ENCODE measurements around the gene KRTAP19-4. TPM values are rescaled to one million over a fixed set of nuclear protein-coding genes. Genes with fewer than 3 reads are reported as not detected.
"Not testable (repeated sequence)": the region's sequence is repeated elsewhere in the genome, so short reads cannot be mapped to it uniquely, and the experiment has no call there.

The KRTAP19-4 gene
- not detected for total RNA-seq
- long read RNA-seq = 0 reads

- DNase-seq (ENCODE audit: low spot score) = no peak
Observed at GRCh38 chr21:30497065-30497464, at the start of gene KRTAP19-4. TSS of gene KRTAP19-4 (minus strand) at chr21:30497165. CDS start at chr21:30497110, 55 bp downstream.

GRCh38 chr21:30541764-30542163, 44.8 kb upstream of the KRTAP19-4 start, which contains the start of gene KRTAP19-6:
TSS of gene KRTAP19-6 (minus strand) at chr21:30541864. CDS start at chr21:30541833, 31 bp downstream.
- DNase-seq (ENCODE audit: low spot score) = no peak

- no peak for DNase-seq (ENCODE audit: low spot score)
Observed at GRCh38 chr21:30518876-30519275, 21.9 kb upstream of the KRTAP19-4 start.

GRCh38 chr21:30515681-30516080, 18.7 kb upstream of the KRTAP19-4 start:
- DNase-seq (ENCODE audit: low spot score) = no peak

- not testable (repeated sequence) for DNase-seq (ENCODE audit: low spot score)
Observed at GRCh38 chr21:30505621-30506205, 8.7 kb upstream of the KRTAP19-4 start.

- no peak for DNase-seq (ENCODE audit: low spot score)
Observed at GRCh38 chr21:30502041-30502440, 5.1 kb upstream of the KRTAP19-4 start, which contains the start of gene KRTAP19-5. TSS of gene KRTAP19-5 (minus strand) at chr21:30502141. CDS start at chr21:30502090, 51 bp downstream.

GRCh38 chr21:30491963-30492428, 5.0 kb downstream of the KRTAP19-4 start, which contains the start of gene KRTAP19-3:
TSS of gene KRTAP19-3 (minus strand) at chr21:30492013. CDS start at chr21:30491957, 56 bp downstream.
- DNase-seq (ENCODE audit: low spot score) = no peak

- no peak for DNase-seq (ENCODE audit: low spot score)
Observed at GRCh38 chr21:30487336-30487735, 9.6 kb downstream of the KRTAP19-4 start, which contains the start of gene KRTAP19-2. TSS of gene KRTAP19-2 (minus strand) at chr21:30487436. CDS start at chr21:30487348, 88 bp downstream.

GRCh38 chr21:30486180-30486579, 10.8 kb downstream of the KRTAP19-4 start:
- no peak for DNase-seq (ENCODE audit: low spot score)

- DNase-seq (ENCODE audit: low spot score) = no peak
Observed at GRCh38 chr21:30482130-30482529, 14.8 kb downstream of the KRTAP19-4 start.

- DNase-seq (ENCODE audit: low spot score) = no peak
Observed at GRCh38 chr21:30480145-30480544, 16.8 kb downstream of the KRTAP19-4 start, which contains the start of gene KRTAP19-1. TSS of gene KRTAP19-1 (minus strand) at chr21:30480367. CDS start at chr21:30480317, 50 bp downstream.

GRCh38 chr21:30479259-30479658, 17.7 kb downstream of the KRTAP19-4 start:
- no peak for DNase-seq (ENCODE audit: low spot score)

- DNase-seq (ENCODE audit: low spot score) = no peak
Observed at GRCh38 chr21:30478004-30478403, 19.0 kb downstream of the KRTAP19-4 start.

- no peak for DNase-seq (ENCODE audit: low spot score)
Observed at GRCh38 chr21:30468900-30469714, 27.9 kb downstream of the KRTAP19-4 start.

- no peak for DNase-seq (ENCODE audit: low spot score)
Observed at GRCh38 chr21:30463713-30464112, 33.3 kb downstream of the KRTAP19-4 start.

- DNase-seq (ENCODE audit: low spot score) = no peak
Observed at GRCh38 chr21:30448514-30448913, 48.5 kb downstream of the KRTAP19-4 start.

GRCh38 chr21:30447056-30447455, 49.9 kb downstream of the KRTAP19-4 start:
- no peak for DNase-seq (ENCODE audit: low spot score)

Other genes starting within 250 kb of the KRTAP19-4 start
- not detected for gene KRTAP24-1, start 214.2 kb downstream of the KRTAP19-4 start, total RNA-seq
- gene KRTAP25-1, start 207.7 kb downstream of the KRTAP19-4 start, total RNA-seq = not detected
- gene KRTAP26-1, start 176.8 kb downstream of the KRTAP19-4 start, total RNA-seq = not detected
- not detected for gene KRTAP27-1, start 159.5 kb downstream of the KRTAP19-4 start, total RNA-seq
- gene KRTAP23-1, start 148.6 kb downstream of the KRTAP19-4 start, total RNA-seq = not detected
- not detected for gene KRTAP13-2, start 124.9 kb downstream of the KRTAP19-4 start, total RNA-seq
- not detected for gene KRTAP13-1, start 101.1 kb downstream of the KRTAP19-4 start, total RNA-seq
- not detected for gene KRTAP13-3, start 71.2 kb downstream of the KRTAP19-4 start, total RNA-seq
- gene KRTAP13-4, start 66.9 kb downstream of the KRTAP19-4 start, total RNA-seq = not detected
- gene KRTAP15-1, start 56.9 kb downstream of the KRTAP19-4 start, total RNA-seq = not detected
- gene KRTAP19-1, start 16.8 kb downstream of the KRTAP19-4 start, total RNA-seq = not detected
- gene KRTAP19-2, start 9.7 kb downstream of the KRTAP19-4 start, total RNA-seq = not detected
- gene KRTAP19-3, start 5.2 kb downstream of the KRTAP19-4 start, total RNA-seq = not detected
- gene KRTAP19-5, start 5.0 kb upstream of the KRTAP19-4 start, total RNA-seq = not detected
- not detected for gene KRTAP19-6, start 44.7 kb upstream of the KRTAP19-4 start, total RNA-seq
- gene KRTAP19-7, start 64.1 kb upstream of the KRTAP19-4 start, total RNA-seq = not detected
- not detected for gene KRTAP22-2, start 93.2 kb upstream of the KRTAP19-4 start, total RNA-seq
- not detected for gene KRTAP6-3, start 95.3 kb upstream of the KRTAP19-4 start, total RNA-seq
- gene KRTAP6-2, start 101.7 kb upstream of the KRTAP19-4 start, total RNA-seq = not detected
- gene KRTAP22-1, start 103.9 kb upstream of the KRTAP19-4 start, total RNA-seq = not detected
- not detected for gene KRTAP6-1, start 116.8 kb upstream of the KRTAP19-4 start, total RNA-seq
- not detected for gene KRTAP20-1, start 119.3 kb upstream of the KRTAP19-4 start, total RNA-seq
- gene KRTAP20-4, start 123.5 kb upstream of the KRTAP19-4 start, total RNA-seq = not detected
- gene KRTAP20-2, start 138.0 kb upstream of the KRTAP19-4 start, total RNA-seq = not detected
- not detected for gene KRTAP20-3, start 145.7 kb upstream of the KRTAP19-4 start, total RNA-seq
- not detected for gene KRTAP21-3, start 221.6 kb upstream of the KRTAP19-4 start, total RNA-seq

Data from mesenteric fat pad (tissue), 1 donor.